PC-9 (cell line): ENCODE data around the gene HSP90AB1.

Experiments used
- EZH2 ChIP-seq: fragments of 200-600 bp; sonication (generic); IDR thresholded peaks from 2 replicates; pipeline ENCODE4 v1.8.0; 2017; ENCODE audit warnings: antibody characterized with exemption, low read depth
- TF ChIP-seq, protein P1 (sequence below): fragments of 200-600 bp; sonication (generic); conservative IDR thresholded peaks from 2 replicates; pipeline ENCODE4 v1.6.1; 2017; ENCODE audit warnings: mixed run types, antibody characterized with exemption, mild to moderate bottlenecking, moderate library complexity

DNA sequence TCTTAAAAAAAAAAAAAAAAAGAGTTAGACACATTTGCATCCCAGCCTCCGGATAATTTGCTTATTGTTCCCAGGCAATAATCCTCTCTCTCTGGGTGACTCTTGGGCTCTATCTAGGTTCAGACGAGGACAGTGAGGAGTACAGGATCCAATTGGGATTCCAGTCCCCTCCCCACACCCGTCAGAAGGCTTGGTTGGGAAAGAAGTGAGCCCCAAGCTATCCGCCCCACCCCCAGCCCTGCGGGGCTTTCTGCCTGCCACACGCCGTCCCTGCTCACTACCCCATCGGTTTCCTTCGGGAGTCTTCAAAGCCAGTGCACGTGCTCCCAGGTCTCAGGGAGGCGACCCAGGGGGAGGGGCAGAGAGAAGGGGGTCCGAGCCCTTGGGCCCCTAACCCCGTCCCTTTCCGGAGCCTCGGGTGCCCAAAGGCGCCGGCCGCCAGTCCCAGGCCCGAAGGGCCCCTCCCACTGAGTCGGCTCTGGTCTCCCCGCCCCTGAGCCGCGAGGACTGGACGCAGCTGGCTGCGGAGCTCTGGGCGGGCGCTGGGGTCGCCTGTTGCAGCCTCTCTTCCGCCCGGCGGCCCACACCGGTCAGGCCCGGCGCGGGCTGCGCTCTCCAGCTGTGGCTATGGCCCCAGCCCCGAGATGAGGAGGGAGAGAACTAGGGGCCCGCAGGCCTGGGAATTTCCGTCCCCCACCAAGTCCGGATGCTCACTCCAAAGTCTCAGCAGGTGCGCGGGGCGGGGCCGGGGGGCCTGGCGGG is 27.7 kb upstream of the HSP90AB1 start:
- no peak for TF ChIP-seq EZH2
- TF ChIP-seq, protein P1, sequence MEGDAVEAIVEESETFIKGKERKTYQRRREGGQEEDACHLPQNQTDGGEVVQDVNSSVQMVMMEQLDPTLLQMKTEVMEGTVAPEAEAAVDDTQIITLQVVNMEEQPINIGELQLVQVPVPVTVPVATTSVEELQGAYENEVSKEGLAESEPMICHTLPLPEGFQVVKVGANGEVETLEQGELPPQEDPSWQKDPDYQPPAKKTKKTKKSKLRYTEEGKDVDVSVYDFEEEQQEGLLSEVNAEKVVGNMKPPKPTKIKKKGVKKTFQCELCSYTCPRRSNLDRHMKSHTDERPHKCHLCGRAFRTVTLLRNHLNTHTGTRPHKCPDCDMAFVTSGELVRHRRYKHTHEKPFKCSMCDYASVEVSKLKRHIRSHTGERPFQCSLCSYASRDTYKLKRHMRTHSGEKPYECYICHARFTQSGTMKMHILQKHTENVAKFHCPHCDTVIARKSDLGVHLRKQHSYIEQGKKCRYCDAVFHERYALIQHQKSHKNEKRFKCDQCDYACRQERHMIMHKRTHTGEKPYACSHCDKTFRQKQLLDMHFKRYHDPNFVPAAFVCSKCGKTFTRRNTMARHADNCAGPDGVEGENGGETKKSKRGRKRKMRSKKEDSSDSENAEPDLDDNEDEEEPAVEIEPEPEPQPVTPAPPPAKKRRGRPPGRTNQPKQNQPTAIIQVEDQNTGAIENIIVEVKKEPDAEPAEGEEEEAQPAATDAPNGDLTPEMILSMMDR = no peak
